Left renal pelvis (tissue), 4 donors: ENCODE data around the gene CYP27A1. TPM values are rescaled to one million over a fixed set of nuclear protein-coding genes. Genes with fewer than 3 reads are reported as not detected.
"Not testable (repeated sequence)": the region's sequence is repeated elsewhere in the genome, so short reads cannot be mapped to it uniquely, and the experiment has no call there.

Experiments used
- DNase-seq, 4 donors: peaks; one replicate each; pipeline ENCODE4 v3.0.0-alpha.2; 2013; ENCODE audit warnings: low read depth in 4 of 4, low spot score in 3 of 4
- polyA plus RNA-seq, 4 donors: library from polyadenylated mRNA; unstranded; fragments of 120-200 nt; gene quantifications; one replicate each; pipeline ENCODE4 v1.2.1, GENCODE V29; 2013; ENCODE audit not compliant: insufficient read length in 4 of 4

Gene CYP27A1
- polyA plus RNA-seq, 4 donors, result 10.6 to 52.6 (median 42.3) TPM

GRCh38 chr2:218772759-218773158, 9.2 kb upstream of the CYP27A1 start:
- not testable (repeated sequence) for DNase-seq

- no peak for DNase-seq
Measured at GRCh38 chr2:218773881-218774280, 8.1 kb upstream of the CYP27A1 start.

- no peak for DNase-seq
Measured at GRCh38 chr2:218776488-218776887, 5.5 kb upstream of the CYP27A1 start.

GRCh38 chr2:218777276-218777990, 4.5 kb upstream of the CYP27A1 start:
- DNase-seq, result no peak

- no peak for DNase-seq
Measured at GRCh38 chr2:218780046-218780445, 1.9 kb upstream of the CYP27A1 start.

- no peak for DNase-seq
Measured at GRCh38 chr2:218780851-218781690, 876 bp upstream of the CYP27A1 start.

- no peak for DNase-seq
Measured at GRCh38 chr2:218782528-218782844, 539 bp downstream of the CYP27A1 start.

GRCh38 chr2:218783688-218784087, 1.7 kb downstream of the CYP27A1 start:
- no peak for DNase-seq

GRCh38 chr2:218785103-218785502, 3.2 kb downstream of the CYP27A1 start:
- DNase-seq, result no peak

GRCh38 chr2:218786133-218786532, 4.2 kb downstream of the CYP27A1 start:
- no peak for DNase-seq

GRCh38 chr2:218788529-218789255, 6.7 kb downstream of the CYP27A1 start:
- DNase-seq, result no peak

- DNase-seq, result no peak
Measured at GRCh38 chr2:218792433-218792832, 10.5 kb downstream of the CYP27A1 start.

GRCh38 chr2:218796691-218797090, 14.7 kb downstream of the CYP27A1 start:
- DNase-seq, result no peak

- no peak for DNase-seq
Measured at GRCh38 chr2:218798767-218799504, 17.0 kb downstream of the CYP27A1 start.

- no peak for DNase-seq
Measured at GRCh38 chr2:218799990-218800389, 18.0 kb downstream of the CYP27A1 start.

- no peak for DNase-seq
Measured at GRCh38 chr2:218802386-218802994, 20.5 kb downstream of the CYP27A1 start.

GRCh38 chr2:218804817-218805216, 22.9 kb downstream of the CYP27A1 start:
- DNase-seq, result no peak

GRCh38 chr2:218805627-218806026, 23.7 kb downstream of the CYP27A1 start:
- no peak for DNase-seq

GRCh38 chr2:218806346-218806978, 24.5 kb downstream of the CYP27A1 start:
- no peak for DNase-seq

- no peak for DNase-seq
Measured at GRCh38 chr2:218807626-218808025, 25.7 kb downstream of the CYP27A1 start.
